HT-29 (cell line): Measurements from ENCODE around the gene PPP1CA. TPM values are rescaled to one million over a fixed set of nuclear protein-coding genes. Genes with fewer than 3 reads are reported as not detected.
A peak's percentile ranks its signal among the peaks of the same experiment; 100 is the strongest.

Experiments
- DNase-seq: peaks from one replicate; pipeline ENCODE4 v3.0.0-alpha.2; 2015; ENCODE audit warnings: low spot score
- total RNA-seq: library from RNA; depleted of rRNA; stranded (reverse); fragments of >200 nt; shearing (Covaris generic); gene quantifications from 2 replicates; pipeline ENCODE4 v1.2.3, GENCODE V29; 2014; rRNA removed

The PPP1CA gene
- total RNA-seq = 610 and 631 TPM in 2 replicates

- DNase-seq = peak; percentile 90
Observed at GRCh38 chr11:67401495-67402191, at the start of gene PPP1CA. Gene PPP1CA (minus strand): TSS chr11:67401858. CDS start chr11:67401782, 76 bp downstream.

- no peak for DNase-seq
Observed at GRCh38 chr11:67450796-67451657, 49.4 kb upstream of the PPP1CA start.

GRCh38 chr11:67449116-67449844, 47.6 kb upstream of the PPP1CA start:
- no peak for DNase-seq

GRCh38 chr11:67448220-67448609, 46.6 kb upstream of the PPP1CA start:
- no peak for DNase-seq

- DNase-seq = no peak
Observed at GRCh38 chr11:67445515-67445914, 43.9 kb upstream of the PPP1CA start.

GRCh38 chr11:67442504-67443404, 41.1 kb upstream of the PPP1CA start:
- DNase-seq = no peak

GRCh38 chr11:67441731-67442351, 40.2 kb upstream of the PPP1CA start:
- no peak for DNase-seq

GRCh38 chr11:67441098-67441563, 39.5 kb upstream of the PPP1CA start:
- no peak for DNase-seq

GRCh38 chr11:67440229-67441097, 38.8 kb upstream of the PPP1CA start:
- no peak for DNase-seq

GRCh38 chr11:67439321-67440228, 37.9 kb upstream of the PPP1CA start:
- peak; percentile 56 for DNase-seq

GRCh38 chr11:67438158-67438902, 36.7 kb upstream of the PPP1CA start:
- DNase-seq = no peak

GRCh38 chr11:67437809-67438157, 36.1 kb upstream of the PPP1CA start:
- no peak for DNase-seq

GRCh38 chr11:67437082-67437808, 35.6 kb upstream of the PPP1CA start, which contains the start of gene PTPRCAP:
Gene PTPRCAP (minus strand): TSS chr11:67437682. CDS start chr11:67437619, 63 bp downstream.
- no peak for DNase-seq

- no peak for DNase-seq
Observed at GRCh38 chr11:67436459-67437081, 34.9 kb upstream of the PPP1CA start.

GRCh38 chr11:67435727-67436458, 34.2 kb upstream of the PPP1CA start:
- no peak for DNase-seq
